Thyroid gland (tissue), 4 donors: ENCODE measurements around the gene SHE.

Experiments used
- CTCF ChIP-seq, 6 experiments: fragments of 200-600 bp in 3 of 6; fragments of 450-650 bp in 3 of 6; sonication (generic) in 3 of 6; IDR thresholded peaks; one replicate each; pipeline ENCODE4 v1.5.1; 2016 to 2019; ENCODE audit warnings: antibody characterized with exemption in 6 of 6, mild to moderate bottlenecking in 2 of 6, inconsistent platforms in 1 of 6, moderate library complexity in 1 of 6
- POLR2A ChIP-seq, 2 donors: fragments of 450-650 bp; IDR thresholded peaks; one replicate each; pipeline ENCODE4 v1.6.1; 2017; ENCODE audit warnings: antibody characterized with exemption in 2 of 2, mild to moderate bottlenecking in 2 of 2, moderate library complexity in 1 of 2

DNA sequence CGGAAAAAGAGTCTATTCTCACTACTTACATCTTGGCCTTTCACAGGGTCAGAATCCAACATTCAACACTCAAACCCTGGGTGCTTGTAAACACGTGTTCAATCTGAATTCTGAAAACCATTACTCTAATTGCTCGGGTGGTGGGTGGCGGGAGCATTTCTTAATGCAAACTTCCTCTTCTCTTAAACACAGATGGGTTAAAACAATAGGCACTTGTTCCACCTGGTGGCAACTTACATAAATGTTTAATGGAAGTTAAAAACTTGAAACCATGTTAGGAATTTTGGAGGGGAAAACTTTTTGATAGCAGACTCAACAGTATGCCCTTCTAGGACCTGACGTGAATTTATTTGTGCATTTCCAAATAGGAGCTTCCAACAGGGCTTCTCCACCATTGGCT, 23.6 kb downstream of the SHE start:
- no peak for TF ChIP-seq CTCF (IDR thresholded peaks at IDR 0.05)
- TF ChIP-seq POLR2A (IDR thresholded peaks at IDR 0.05) = no peak
